Measurements from ENCODE around the gene NELL1. TPM values are rescaled to one million over a fixed set of nuclear protein-coding genes. Genes with fewer than 3 reads are reported as not detected.

The NELL1 gene
- total RNA-seq, result 0.16 TPM in 1 of 2 replicates, not detected in the other
- not detected for polyA plus RNA-seq (2012)

DNA sequence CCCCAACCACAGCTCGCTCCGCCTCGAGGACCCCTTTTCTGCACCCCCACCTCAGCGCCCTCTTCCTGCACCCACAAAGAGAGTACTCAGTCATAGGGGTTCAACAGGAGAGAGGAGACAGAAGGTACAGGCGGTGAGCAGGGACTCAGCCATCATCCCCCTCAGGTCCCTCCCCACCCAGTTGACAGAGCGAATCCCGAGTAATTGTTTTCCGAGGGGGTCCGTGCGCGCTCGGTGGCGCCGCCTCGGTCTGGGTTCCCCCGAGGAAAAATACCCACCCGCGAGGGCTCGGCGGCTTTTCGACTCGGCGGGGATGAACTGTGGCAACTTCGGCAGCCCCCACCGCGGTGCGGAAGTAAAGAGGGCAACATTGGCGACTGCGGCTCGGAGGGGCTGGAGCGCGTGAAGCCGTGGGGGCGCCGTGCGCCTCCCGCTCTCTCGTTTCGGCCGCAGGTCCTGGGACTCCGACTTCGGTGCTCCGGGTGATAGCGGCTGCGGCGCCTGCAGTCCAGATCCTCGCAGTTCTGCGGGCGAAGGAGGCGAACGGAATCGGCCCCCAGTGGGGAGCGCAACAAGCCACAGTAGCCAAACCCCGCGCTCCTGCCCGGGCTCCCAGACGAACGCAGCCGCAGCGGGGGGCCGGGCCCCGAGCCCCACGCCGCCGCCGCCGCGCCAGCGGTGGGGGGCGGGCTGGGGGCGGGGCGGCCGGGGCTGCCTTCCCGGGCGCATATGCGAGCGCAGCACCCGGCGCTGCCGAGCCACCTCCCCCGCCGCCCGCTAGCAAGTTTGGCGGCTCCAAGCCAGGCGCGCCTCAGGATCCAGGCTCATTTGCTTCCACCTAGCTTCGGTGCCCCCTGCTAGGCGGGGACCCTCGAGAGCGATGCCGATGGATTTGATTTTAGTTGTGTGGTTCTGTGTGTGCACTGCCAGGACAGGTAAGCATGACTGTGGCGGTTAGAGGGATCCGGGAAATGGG is at the start of gene NELL1:
NELL1 (plus strand) TSS at position 743 of the 976 bp plus-strand sequence.
- DNase-seq (ENCODE audit: low read depth), result no peak

DNA sequence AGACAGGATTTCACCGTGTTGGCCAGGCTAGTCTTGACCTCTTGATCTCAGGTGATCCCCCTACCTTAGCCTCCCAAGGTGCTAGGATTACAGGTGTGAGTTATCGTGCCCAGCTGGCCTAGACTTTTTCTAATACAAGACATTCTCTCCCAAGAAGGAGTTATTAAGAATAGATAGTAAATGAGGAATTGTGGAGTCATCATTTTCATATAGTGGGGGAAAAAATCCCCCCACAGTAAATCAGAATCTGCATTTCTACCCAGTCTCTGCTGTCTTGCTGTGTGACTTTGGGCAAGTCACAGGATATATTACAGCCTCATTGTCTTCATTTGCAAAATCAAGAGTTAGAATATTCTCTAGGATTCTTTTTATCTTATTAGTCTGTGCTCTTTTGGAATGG is 48.4 kb upstream of the NELL1 start:
- DNase-seq (ENCODE audit: low read depth), result no peak

DNA sequence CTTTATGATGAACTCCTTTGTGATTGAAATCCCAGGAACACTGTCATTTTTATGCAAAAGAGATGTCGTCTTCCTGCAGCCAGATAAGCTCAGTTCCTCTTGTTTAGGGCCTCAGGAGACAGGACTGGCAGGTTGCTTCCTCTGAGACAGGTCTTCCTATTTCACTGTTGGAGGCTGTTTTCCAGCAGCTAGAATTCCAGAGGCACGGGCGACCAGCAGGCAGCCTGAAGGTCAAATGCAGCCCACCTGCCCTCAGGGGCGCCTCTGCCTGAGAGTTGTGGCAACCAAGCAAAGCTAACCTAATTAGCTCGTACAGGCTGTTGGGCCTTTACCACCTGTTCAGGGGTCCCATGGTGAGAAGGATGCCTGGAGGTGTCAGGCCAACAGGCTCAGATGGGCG is 47.7 kb upstream of the NELL1 start:
- no peak for DNase-seq (ENCODE audit: low read depth)

DNA sequence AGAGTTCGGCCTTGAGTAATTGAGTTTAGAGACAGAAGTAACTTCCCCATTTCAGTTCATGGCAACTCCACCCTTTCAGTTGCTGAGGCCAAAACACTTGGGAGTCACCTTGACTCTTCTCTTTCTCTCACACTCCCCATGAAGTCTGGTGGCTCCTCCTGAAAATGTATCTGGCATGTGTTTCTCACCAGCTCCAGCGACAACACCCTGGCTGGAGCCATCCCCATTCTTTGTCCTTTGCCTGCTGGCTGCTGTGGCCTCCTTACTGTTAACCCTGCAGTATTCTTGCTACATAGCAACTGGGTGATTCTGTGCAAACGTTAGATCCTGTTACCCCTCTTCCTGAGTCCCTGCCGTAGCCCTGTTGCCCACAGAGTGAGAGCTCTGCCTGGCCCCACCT is 46.1 kb upstream of the NELL1 start:
- DNase-seq (ENCODE audit: low read depth), result no peak

DNA sequence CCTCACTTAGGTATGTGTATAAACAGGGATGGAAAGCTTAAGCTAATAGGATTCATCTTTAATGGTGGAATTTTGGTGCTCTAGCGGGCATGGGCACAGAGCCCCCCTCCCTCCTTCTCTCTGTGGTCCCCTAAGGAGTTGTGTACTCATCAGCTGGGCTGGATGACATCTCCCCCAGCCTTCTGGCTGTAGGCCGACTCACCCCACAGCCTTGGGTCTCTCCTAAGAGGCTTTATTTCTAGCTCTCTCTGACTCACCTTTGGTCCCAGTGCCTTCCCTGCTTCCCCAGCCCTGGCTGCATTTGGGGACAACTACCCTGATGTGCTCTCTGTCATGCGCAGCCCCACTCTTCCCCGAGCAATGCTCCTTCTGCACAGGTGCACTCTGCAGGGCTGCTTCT is 43.1 kb upstream of the NELL1 start:
- no peak for DNase-seq (ENCODE audit: low read depth)

DNA sequence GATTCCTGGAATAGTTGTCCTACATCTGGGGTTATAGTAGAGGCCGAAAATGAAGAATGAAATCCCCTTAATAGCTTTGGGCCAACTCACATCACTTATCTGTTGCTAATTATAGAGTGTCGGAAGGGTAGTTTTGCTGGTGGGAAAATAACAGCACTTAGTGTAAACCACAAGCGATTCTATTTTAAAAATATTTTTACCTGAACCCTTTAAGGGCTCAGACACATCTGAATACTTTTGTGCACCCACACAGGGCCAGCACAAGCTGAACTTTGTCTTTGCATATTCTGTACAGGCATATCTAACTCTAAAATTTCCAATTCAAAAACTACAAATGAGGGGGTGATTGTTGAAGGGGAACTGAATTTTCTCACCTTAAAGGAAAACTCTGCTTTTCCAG is 42.4 kb upstream of the NELL1 start:
- DNase-seq (ENCODE audit: low read depth), result no peak

DNA sequence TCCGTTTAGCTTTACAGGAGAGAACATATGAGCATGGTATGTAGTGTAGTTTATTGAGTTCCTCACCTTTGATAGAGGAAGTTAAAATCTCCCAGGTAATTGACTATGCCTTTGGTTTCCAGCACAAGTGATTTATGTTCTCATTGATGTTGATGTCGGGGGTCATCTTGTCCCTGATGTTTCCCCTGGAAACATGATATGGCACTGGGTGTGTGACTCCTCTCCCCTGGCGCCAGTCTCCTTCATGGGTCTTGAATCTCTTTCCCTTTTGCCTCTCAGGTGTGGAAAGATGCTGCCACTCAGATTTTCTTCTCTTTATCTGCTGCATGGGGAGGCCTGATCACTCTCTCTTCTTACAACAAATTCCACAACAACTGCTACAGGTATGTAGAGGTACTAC is 41.7 kb upstream of the NELL1 start:
- no peak for DNase-seq (ENCODE audit: low read depth)

DNA sequence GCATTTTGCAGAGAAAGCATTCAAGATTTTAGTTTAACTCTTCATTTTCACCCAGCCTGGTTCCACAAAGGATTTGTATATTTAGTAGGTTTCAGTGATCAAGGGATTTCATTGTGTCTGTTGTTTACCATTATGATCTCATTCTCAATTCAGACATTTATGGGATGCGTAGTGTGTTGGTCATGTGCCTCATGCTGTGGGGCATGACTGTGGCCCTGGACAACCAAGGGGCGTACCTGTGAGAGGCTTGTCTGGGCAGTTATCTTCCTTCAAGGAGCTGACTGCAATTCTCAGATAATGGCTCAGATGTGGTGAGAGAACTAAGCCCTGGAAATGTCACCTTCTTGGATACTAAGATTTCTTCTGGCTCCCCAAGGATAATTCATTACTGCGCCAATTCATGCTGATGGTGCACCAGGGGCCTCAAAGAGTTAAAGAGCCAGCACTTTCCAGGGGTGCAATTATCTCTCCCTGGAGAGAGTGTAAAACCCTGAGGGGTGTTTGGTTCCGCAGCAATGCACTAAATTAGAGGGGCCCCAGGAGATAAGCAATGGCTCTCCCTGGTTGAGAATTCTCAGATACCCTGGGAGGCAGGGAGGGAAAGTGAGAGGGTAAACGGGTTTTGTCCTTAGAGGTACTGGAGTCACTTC is 37.7 kb upstream of the NELL1 start:
- no peak for DNase-seq (ENCODE audit: low read depth)

DNA sequence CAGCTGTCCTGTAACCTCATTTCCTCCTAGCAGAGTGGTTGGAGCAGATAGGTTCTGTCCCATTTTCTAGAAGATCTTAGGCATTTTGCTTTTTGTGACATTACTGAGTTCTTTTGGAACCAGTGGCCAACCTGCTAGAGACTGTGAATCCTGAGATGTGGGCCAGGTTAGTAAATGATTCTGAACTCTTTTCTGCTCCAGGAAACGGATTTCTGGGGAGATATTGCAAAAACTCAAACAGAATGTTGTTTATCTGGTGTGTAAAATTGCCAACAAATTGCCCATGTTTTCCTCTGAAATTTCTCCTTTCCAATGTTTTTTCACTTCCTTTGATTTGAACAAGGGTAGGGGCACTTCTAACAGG is 37.2 kb upstream of the NELL1 start:
- no peak for DNase-seq (ENCODE audit: low read depth)

DNA sequence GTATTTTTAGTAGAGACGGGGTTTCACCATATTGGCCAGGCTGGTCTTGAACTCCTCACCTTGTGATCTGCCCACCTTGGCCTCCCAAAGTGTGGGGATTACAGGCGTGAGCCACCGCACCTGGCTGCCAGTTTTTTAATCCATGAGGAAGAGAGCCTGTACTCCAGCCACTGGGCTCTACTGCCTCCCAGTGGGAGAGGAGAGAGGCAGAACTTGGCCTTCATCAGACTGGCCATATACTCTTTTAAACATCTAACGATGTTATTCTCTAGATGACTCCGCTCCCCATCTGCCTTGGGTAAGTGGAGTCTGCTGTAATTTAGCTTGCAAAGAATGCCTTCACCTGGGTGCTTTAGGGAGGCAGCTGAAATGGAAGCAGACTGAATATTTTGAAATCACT is 35.3 kb upstream of the NELL1 start:
- no peak for DNase-seq (ENCODE audit: low read depth)

DNA sequence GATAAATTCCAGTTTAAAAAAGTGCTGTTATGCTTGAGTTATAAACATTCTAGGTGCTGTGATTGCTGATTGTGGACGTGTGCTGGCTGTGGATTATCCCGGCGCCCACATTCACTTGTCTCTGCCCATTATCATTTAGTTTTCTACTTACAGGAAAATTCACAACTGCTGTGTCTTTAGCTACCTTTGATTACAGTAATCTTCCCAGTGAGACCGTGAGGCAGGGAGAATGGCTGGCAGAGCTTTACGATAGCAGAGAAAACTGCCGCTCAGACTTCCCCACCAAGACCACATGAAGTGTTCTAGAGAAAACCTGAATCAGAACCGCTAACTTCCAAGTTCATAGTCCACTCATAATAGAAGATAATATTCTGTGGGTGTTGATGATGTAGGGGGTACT is 34.6 kb upstream of the NELL1 start:
- DNase-seq (ENCODE audit: low read depth), result no peak

DNA sequence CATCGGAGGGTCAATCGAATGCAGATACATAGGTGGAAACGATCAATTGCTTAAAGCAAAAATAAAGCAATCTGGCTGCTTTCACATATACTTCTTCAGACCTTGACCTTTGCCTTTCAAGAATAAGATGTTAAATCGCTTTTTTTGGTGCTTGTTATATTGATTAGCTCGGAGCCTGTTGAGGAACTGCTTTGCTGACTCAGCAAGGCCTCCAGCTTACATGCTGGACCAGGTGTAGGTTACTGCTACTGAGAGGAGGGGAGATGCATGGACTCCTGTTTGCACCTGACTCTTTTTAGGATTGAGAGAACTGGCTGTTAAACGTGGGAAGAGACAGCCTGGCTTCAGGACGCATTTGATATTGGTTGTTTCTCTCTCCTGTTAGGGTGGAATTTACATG is 31.3 kb upstream of the NELL1 start:
- no peak for DNase-seq (ENCODE audit: low read depth)

DNA sequence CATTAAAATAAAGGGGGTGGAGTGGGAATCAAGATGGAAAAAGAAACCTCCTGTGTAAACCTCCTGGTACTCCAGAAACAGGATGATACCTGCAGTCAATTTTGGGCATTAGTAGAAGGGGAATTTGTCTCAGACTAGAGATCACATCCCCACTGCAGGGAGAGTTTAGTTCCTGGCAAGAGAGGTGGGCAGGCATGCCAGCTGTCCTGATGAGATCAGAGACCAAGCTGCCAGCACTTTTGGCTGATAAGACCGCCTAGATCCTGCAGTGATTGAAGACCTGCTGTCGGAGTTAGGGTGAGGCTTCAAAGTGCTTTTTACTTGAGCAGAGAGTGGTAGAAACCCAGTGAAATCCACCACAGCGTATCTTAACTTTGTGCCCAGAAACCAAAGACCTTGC is 29.7 kb upstream of the NELL1 start:
- DNase-seq (ENCODE audit: low read depth), result no peak

DNA sequence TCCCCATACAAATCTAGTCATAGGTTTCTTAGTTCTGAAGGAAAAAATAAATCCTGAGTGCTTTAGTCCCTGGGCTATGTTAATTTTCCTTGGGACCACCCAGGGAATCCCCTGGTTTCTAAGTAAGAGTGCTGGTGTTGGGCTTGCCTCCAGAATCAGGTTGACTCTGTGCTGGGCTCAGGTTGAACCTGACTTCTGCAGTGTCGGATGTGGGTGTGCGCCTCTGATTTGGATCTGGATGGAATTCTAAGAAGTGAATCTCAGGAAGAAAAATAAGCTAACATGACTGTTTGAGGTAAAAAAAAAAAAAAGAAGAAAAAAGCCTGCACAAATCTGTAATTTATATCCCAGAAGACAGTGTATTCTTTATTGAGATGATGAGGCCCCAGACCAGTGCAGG is 29.0 kb upstream of the NELL1 start:
- DNase-seq (ENCODE audit: low read depth), result no peak

DNA sequence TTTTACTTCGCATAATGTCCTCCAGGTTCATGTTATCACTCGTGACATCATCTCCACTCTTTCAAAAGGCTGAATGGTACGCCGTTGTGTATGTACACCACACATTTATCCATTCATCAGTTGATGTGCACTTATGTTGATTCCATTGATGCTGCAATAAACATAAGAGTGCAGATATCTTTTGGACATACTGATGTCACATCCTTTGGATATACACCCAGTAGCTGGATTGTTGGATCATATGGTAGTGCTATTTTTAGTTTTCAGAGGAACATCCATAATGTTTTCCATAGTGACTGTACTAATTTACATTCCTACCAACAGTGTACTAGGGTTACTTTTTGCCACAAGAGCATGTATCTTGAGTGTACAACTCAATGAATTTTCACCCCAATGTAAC is 25.0 kb upstream of the NELL1 start:
- DNase-seq (ENCODE audit: low read depth), result no peak

DNA sequence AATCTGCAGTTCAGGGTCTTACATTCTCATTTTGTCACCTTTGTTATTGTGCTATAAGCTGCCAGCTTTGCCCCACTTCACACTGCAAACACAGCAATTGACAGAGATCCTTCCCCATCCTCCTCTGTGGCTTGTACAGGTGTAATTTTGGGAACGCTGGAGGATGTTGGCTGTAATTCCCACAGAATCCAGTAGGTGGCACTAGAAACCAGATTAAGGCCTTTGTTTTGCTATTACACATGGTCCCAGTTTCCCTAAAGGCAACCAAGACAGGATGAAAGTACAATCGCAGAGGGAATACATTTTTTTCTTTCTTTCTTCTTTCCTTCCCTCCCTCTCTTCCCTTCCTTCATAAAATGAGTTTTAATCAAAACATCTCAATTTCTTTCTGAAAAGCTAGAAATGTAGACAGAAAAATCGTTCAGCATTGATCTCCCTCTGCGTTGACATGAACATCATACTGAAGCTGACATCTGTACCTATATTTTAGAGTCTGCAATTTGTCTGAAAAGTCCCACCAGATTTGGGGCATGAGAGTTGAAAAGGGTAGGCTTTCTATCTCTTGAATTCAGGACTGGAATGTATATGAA is 21.3 kb upstream of the NELL1 start:
- DNase-seq (ENCODE audit: low read depth), result peak; percentile 66

DNA sequence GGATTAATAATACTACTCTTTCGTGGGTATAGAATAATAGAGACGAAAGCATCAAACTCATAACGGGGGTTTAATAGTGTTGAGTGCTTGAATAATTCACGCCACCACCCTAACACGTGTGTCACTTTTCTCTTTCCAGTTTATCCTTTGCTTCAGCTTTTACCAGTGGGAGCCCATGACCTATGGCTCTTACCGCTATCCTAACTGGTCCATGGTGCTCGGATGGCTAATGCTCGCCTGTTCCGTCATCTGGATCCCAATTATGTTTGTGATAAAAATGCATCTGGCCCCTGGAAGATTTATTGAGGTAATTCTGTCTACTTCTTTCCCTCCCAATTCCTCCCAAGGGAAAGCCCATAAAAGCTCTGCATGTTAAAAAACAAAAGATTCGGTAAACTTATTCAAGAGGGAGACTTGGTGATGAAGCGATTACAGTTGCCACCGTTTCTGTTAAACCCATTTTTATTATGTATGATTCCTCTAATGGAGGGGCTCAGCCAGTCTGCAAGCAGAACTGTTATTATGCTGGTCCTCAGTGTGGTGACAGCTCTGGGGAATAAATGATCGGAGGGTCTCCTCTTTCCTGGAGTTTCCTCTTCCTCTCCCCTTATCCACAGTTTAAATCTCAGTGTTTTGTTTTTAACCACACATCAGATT is 17.1 kb upstream of the NELL1 start:
- no peak for DNase-seq (ENCODE audit: low read depth)

DNA sequence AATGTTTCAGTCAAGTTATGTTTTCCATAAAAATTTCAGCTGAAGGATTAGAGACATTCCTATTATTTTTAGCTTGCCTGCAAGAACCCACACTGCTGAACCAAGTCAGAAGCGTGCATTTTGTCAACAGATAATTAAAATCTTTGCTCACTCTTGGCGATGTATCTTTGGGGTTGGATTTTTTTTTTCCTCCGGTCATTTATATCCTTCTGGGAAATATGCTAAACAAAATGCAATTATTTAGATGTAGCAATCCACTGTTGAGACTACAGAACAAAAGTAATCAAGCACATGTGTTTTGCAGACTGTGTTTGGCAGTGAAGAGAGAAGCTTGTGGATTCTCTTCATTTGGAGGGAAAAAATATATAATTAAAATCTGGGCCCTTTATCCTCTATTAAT is 15.3 kb upstream of the NELL1 start:
- no peak for DNase-seq (ENCODE audit: low read depth)

DNA sequence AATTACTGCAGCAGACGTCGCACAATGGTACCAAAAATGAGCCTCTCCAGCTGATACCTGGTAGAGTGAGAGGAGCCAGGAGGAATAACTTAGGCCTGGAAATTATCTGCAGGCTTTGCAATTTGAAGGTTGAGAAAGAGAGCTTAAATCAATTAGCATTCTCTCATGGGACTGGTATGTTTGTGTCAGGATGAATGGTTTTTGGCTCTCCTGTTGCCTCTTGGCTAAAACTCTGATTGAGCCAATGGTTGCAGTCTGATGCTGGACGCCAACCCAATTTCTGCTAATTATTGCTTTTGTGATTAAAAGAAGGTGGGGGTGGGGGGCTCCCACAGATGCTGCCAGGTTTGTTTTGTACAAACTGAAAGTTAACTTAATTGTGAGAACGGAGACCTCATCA is 12.5 kb upstream of the NELL1 start:
- DNase-seq (ENCODE audit: low read depth), result no peak

DNA sequence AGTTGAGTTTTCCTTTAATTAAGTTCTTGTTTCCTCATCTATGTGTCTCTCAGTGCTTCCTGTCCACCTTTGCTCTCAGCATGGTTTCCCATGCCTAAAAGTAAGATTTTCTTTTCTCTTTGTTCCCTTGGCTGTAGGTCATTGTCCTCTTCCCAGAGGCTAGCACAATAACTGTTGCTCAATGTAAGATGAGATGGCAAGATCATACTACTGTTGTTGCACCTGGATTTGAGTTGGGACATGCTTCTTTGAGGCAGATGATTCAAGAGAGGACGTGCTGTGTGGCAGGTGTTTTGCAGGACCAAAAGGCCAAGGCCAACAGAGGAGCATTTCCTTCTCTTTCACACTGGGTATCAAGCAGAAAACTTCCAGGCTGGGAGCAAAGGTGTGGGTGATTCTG is 11.3 kb upstream of the NELL1 start:
- no peak for DNase-seq (ENCODE audit: low read depth)

DNA sequence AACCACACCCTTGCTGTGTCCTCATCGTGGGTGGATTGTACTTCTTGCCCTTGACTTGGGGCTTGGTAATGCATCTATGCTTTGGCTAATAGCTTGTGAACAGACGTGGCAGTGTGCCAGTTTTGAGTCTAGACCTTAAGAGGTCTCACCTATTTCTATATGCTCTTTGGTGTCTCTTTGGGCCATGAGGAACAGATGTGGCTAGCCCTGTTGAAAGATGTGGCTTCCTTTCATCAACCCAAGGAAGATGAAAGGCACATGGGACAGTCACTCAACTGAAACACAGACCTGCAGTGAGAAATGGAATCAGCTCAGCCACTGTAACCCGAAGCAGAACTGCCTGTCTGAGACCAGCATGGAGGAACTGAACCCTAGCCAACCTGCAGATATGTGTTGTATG is 7.9 kb upstream of the NELL1 start:
- DNase-seq (ENCODE audit: low read depth), result no peak

DNA sequence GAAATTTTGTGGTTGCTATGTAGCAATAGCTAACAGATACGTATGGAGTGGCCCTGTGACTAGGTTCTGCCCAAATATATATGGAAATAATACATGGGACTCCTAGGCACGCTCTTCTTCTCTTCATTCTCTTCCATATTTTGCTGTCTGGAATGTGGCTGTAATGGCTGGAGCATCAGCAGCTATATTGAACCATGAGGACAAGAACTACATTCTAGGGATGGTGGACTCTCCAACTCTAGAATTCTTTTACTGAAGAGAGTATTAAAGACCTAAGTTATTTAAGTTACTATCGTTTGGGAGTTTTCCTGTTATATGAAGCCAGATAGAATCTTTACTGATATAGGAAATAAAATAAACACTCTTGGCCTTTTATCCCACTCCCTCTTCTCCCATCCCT is 7.5 kb upstream of the NELL1 start:
- no peak for DNase-seq (ENCODE audit: low read depth)
